ENCODE data around the gene MRPL50. TPM values are rescaled to one million over a fixed set of nuclear protein-coding genes. Genes with fewer than 3 reads are reported as not detected.

Gene MRPL50
- total and polyA plus RNA-seq, 8 donors = 3.7 to 8.4 (median 6.4) TPM

DNA sequence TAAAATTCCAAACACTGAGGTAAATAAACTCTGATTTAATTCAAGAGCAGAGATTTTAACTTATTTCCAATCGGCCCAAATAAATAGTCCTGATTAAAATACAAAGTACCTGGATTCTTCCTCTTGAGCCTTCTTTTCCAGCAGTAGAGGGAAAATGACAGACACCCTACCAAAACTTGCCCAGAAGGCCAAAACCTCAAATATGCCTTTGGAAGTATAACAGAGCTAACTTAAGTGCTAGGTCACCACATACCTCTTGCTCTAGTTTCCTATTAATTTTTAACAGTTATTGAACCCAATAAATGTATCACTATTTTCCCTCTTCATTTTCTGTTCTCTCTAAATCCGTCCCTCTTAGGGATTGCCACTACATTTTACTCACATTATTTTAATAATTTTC, 15.1 kb downstream of the MRPL50 start:
- intact Hi-C loops (cut with DNase I) = loop anchor here in 1 of 3 donors (10.0 kb wide), 1 partner anchor 69 kb away; no protein-coding TSS in a partner anchor
- H3K27ac ChIP-seq = peak overlapping the region in 1 of 4 donors; percentile 27
- whole genome bisulfite sequencing, 2 donors = 42 to 44% methylated on average over 2 of the region's 2 CpGs
- no peak overlapping the region for H3K4me3 ChIP-seq
- H3K27me3 ChIP-seq = no peaks in the 10 kb centered on the region
- FAIRE-seq (no peak), DNase-seq (no peak), ATAC-seq (peak in 2 of 4 donors; percentile 47 to 59)
- TF ChIP-seq, protein P1, sequence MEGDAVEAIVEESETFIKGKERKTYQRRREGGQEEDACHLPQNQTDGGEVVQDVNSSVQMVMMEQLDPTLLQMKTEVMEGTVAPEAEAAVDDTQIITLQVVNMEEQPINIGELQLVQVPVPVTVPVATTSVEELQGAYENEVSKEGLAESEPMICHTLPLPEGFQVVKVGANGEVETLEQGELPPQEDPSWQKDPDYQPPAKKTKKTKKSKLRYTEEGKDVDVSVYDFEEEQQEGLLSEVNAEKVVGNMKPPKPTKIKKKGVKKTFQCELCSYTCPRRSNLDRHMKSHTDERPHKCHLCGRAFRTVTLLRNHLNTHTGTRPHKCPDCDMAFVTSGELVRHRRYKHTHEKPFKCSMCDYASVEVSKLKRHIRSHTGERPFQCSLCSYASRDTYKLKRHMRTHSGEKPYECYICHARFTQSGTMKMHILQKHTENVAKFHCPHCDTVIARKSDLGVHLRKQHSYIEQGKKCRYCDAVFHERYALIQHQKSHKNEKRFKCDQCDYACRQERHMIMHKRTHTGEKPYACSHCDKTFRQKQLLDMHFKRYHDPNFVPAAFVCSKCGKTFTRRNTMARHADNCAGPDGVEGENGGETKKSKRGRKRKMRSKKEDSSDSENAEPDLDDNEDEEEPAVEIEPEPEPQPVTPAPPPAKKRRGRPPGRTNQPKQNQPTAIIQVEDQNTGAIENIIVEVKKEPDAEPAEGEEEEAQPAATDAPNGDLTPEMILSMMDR (IDR thresholded peaks at IDR 0.05) = no peak
- no peaks in the 10 kb centered on the region for H3K36me3 ChIP-seq
- no peaks in the 10 kb centered on the region for H3K9me3 ChIP-seq
- peaks cover 0 to 7% (median 5%) of the 10 kb centered on the region in 3 donors for H3K4me1 ChIP-seq

DNA sequence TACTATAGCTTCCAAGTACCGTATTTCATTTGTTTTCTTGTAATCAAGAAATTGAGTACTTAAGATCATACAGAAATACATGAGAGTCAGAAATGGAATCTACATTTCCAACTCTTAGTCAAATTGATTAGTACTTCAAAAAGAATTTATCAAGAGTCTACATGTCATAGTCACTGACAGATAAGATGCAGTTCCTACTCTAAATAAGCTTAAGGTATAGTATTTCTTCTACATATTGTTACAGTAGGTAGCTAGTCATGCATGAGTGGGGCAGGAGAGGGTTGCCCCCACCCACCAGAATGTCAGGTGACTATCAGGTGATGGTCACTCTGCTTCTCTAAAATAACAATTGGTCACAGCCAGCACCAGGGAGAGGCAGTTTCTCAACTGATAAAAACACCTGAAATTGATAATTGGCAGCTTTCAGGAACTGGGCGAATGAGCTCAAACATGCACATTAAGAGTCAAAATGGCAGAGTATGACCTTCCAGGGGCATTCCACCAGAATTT, 16.5 kb downstream of the MRPL50 start:
- WGBS, 2 donors = 53 to 59% methylated on average over 2 of the region's 2 CpGs
- FAIRE-seq = no peak

DNA sequence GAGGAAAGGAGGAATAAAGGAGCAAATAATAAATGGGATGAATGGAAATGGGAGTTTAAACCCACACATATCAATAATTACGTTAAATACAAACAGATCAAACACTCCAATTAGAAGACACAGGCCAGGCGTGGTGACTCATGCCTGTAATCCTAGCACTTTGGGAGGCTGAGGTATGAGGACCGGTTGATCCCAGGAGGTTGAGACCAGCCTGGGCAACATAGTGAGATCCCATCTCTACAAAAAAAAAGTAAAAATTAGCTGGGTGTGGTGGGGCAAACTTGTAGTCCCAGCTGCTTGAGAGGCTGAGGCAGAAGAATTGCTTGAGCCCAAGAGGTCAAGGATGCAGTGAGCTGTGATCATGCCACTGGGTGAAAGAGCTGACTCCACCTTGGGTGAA, 17.3 kb downstream of the MRPL50 start:
- Histone ChIP-seq H3K4me3 (no peak overlapping the region), H3K27me3 (no peaks in the 10 kb centered on the region), H3K9me3 (no peaks in the 10 kb centered on the region), H3K4me1 (no peaks in the 10 kb centered on the region), H3K27ac (peak overlapping the region in 1 of 4 donors; percentile 27), H3K36me3 (no peaks in the 10 kb centered on the region)
- no peak for DNase-seq
- intact Hi-C loops (cut with DNase I) = loop anchor here in 1 of 3 donors (10.0 kb wide), 1 partner anchor 66 kb away; no protein-coding TSS in a partner anchor
- TF ChIP-seq, protein P1 (IDR thresholded peaks at IDR 0.05) = no peak
- 87 to 93% methylated on average over 3 of the region's 3 CpGs for WGBS, 2 donors
- no peak for FAIRE-seq
- no peak for ATAC-seq

More for the DNA sequence above, 16.5 kb downstream of the MRPL50 start:
- Histone ChIP-seq H3K36me3 (no peaks in the 10 kb centered on the region), H3K27me3 (no peaks in the 10 kb centered on the region), H3K9me3 (no peaks in the 10 kb centered on the region), H3K4me1 (no peaks in the 10 kb centered on the region), H3K4me3 (peak overlapping the region in 1 of 4 donors; percentile 11), H3K27ac (peak overlapping the region in 1 of 4 donors; percentile 27)
- TF ChIP-seq, protein P1 (IDR thresholded peaks at IDR 0.05) = no peak
- intact Hi-C loops (cut with DNase I) = loop anchor here in 1 of 3 donors (10.0 kb wide), 1 partner anchor 67 kb away; no protein-coding TSS in a partner anchor
- peak in 1 of 4 donors; percentile 26 for ATAC-seq
- DNase-seq = no peak

DNA sequence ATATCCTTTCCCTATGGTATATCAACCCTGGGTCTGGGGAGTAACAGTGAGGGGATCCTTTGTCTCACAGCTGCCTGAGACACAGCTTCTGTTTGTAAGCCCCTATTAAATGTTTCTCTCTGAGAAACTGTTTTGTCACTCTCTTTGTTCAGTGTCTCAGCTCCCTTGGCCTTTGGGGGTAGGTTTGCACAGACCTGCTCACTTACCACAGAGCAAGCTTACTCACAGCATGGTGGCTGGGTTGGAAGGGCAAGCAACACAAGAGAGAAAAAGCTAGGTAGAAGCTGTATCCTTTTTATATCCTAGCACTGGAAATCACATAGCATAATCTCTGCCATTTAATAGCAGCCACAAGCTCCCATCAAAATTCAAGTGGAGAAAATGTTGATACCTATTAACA, 18.1 kb downstream of the MRPL50 start:
- FAIRE-seq (no peak), ATAC-seq (no peak)

More for the DNA sequence above, 18.1 kb downstream of the MRPL50 start:
- Histone ChIP-seq H3K4me3 (no peak overlapping the region), H3K27ac (no peak overlapping the region), H3K9me3 (no peaks in the 10 kb centered on the region), H3K36me3 (no peaks in the 10 kb centered on the region), H3K27me3 (no peaks in the 10 kb centered on the region), H3K4me1 (no peaks in the 10 kb centered on the region)
- TF ChIP-seq, protein P1 (IDR thresholded peaks at IDR 0.05) = no peak
- intact Hi-C loops (cut with DNase I) = loop anchor here in 1 of 3 donors (10.0 kb wide), 1 partner anchor 65 kb away; no protein-coding TSS in a partner anchor
- DNase-seq = no peak
